ENCODE data around the gene RAB37.
A peak's percentile ranks its signal among the peaks of the same experiment; 100 is the strongest.

The RAB37 gene

GRCh38 chr17:74733365-74734122, 3.5 kb upstream of the RAB37 start:
- H3K9me3 ChIP-seq (ENCODE audit: control insufficient read depth, insufficient read depth, low read length), result no peaks in the 10 kb centered on the region
- no peak overlapping the region for H3K9ac ChIP-seq (ENCODE audit: low read depth, low read length)
- H3K36me3 ChIP-seq (ENCODE audit: insufficient read depth, low read length), result no peaks in the 10 kb centered on the region
- H3K4me1 ChIP-seq (ENCODE audit: insufficient read depth, low read length), result peaks cover 12% of the 10 kb centered on the region; the same call in 1 of the 2 replicates

GRCh38 chr17:74734256-74734655, 2.8 kb upstream of the RAB37 start:
- H3K36me3 ChIP-seq (ENCODE audit: insufficient read depth, low read length), result no peaks in the 10 kb centered on the region
- peaks cover 17% of the 10 kb centered on the region for H3K4me1 ChIP-seq (ENCODE audit: insufficient read depth, low read length)
- H3K9ac ChIP-seq (ENCODE audit: low read depth, low read length), result no peak overlapping the region
- no peaks in the 10 kb centered on the region for H3K9me3 ChIP-seq (ENCODE audit: control insufficient read depth, insufficient read depth, low read length)

- H3K9me3 ChIP-seq (ENCODE audit: control insufficient read depth, insufficient read depth, low read length), result no peaks in the 10 kb centered on the region
- no peaks in the 10 kb centered on the region for H3K36me3 ChIP-seq (ENCODE audit: insufficient read depth, low read length)
- H3K9ac ChIP-seq (ENCODE audit: low read depth, low read length), result peak overlapping the region; percentile 75
- peaks cover 25% of the 10 kb centered on the region for H3K4me1 ChIP-seq (ENCODE audit: insufficient read depth, low read length)
Observed at GRCh38 chr17:74737299-74738050, 419 bp downstream of the RAB37 start.

- Histone ChIP-seq H3K4me1 (ENCODE audit: insufficient read depth, low read length) (peaks cover 25% of the 10 kb centered on the region), H3K36me3 (ENCODE audit: insufficient read depth, low read length) (no peaks in the 10 kb centered on the region), H3K9me3 (ENCODE audit: control insufficient read depth, insufficient read depth, low read length) (no peaks in the 10 kb centered on the region), H3K9ac (ENCODE audit: low read depth, low read length) (peak overlapping the region; percentile 75)
Observed at GRCh38 chr17:74738051-74738996, 1.3 kb downstream of the RAB37 start.

- H3K36me3 ChIP-seq (ENCODE audit: insufficient read depth, low read length), result no peaks in the 10 kb centered on the region
- H3K4me1 ChIP-seq (ENCODE audit: insufficient read depth, low read length), result peaks cover 25% of the 10 kb centered on the region
- H3K9ac ChIP-seq (ENCODE audit: low read depth, low read length), result no peak overlapping the region
- H3K9me3 ChIP-seq (ENCODE audit: control insufficient read depth, insufficient read depth, low read length), result no peaks in the 10 kb centered on the region
Observed at GRCh38 chr17:74739227-74739831, 2.3 kb downstream of the RAB37 start.

GRCh38 chr17:74740173-74740572, 3.1 kb downstream of the RAB37 start:
- H3K9ac ChIP-seq (ENCODE audit: low read depth, low read length), result no peak overlapping the region
- H3K36me3 ChIP-seq (ENCODE audit: insufficient read depth, low read length), result no peaks in the 10 kb centered on the region
- H3K4me1 ChIP-seq (ENCODE audit: insufficient read depth, low read length), result peaks cover 25% of the 10 kb centered on the region
- no peaks in the 10 kb centered on the region for H3K9me3 ChIP-seq (ENCODE audit: control insufficient read depth, insufficient read depth, low read length)

- no peak overlapping the region for H3K9ac ChIP-seq (ENCODE audit: low read depth, low read length)
- no peaks in the 10 kb centered on the region for H3K9me3 ChIP-seq (ENCODE audit: control insufficient read depth, insufficient read depth, low read length)
- H3K4me1 ChIP-seq (ENCODE audit: insufficient read depth, low read length), result peaks cover 25% of the 10 kb centered on the region
- H3K36me3 ChIP-seq (ENCODE audit: insufficient read depth, low read length), result no peaks in the 10 kb centered on the region
Observed at GRCh38 chr17:74740641-74741387, 3.8 kb downstream of the RAB37 start.

GRCh38 chr17:74742153-74742515, 5.1 kb downstream of the RAB37 start:
- Histone ChIP-seq H3K4me1 (ENCODE audit: insufficient read depth, low read length) (peaks cover 39% of the 10 kb centered on the region), H3K9me3 (ENCODE audit: control insufficient read depth, insufficient read depth, low read length) (no peaks in the 10 kb centered on the region), H3K9ac (ENCODE audit: low read depth, low read length) (no peak overlapping the region), H3K36me3 (ENCODE audit: insufficient read depth, low read length) (no peaks in the 10 kb centered on the region)

- Histone ChIP-seq H3K9ac (ENCODE audit: low read depth, low read length) (no peak overlapping the region), H3K36me3 (ENCODE audit: insufficient read depth, low read length) (no peaks in the 10 kb centered on the region), H3K9me3 (ENCODE audit: control insufficient read depth, insufficient read depth, low read length) (no peaks in the 10 kb centered on the region), H3K4me1 (ENCODE audit: insufficient read depth, low read length) (peaks cover 42% of the 10 kb centered on the region)
Observed at GRCh38 chr17:74742978-74743545, 6.0 kb downstream of the RAB37 start.

GRCh38 chr17:74743755-74744154, 6.7 kb downstream of the RAB37 start:
- Histone ChIP-seq H3K9ac (ENCODE audit: low read depth, low read length) (no peak overlapping the region), H3K36me3 (ENCODE audit: insufficient read depth, low read length) (no peaks in the 10 kb centered on the region), H3K9me3 (ENCODE audit: control insufficient read depth, insufficient read depth, low read length) (no peaks in the 10 kb centered on the region), H3K4me1 (ENCODE audit: insufficient read depth, low read length) (peaks cover 35% of the 10 kb centered on the region)

GRCh38 chr17:74744349-74744713, 7.3 kb downstream of the RAB37 start:
- no peak overlapping the region for H3K9ac ChIP-seq (ENCODE audit: low read depth, low read length)
- no peaks in the 10 kb centered on the region for H3K9me3 ChIP-seq (ENCODE audit: control insufficient read depth, insufficient read depth, low read length)
- no peaks in the 10 kb centered on the region for H3K36me3 ChIP-seq (ENCODE audit: insufficient read depth, low read length)
- peaks cover 32% of the 10 kb centered on the region for H3K4me1 ChIP-seq (ENCODE audit: insufficient read depth, low read length)

GRCh38 chr17:74744714-74745547, 7.9 kb downstream of the RAB37 start:
- Histone ChIP-seq H3K9me3 (ENCODE audit: control insufficient read depth, insufficient read depth, low read length) (no peaks in the 10 kb centered on the region), H3K4me1 (ENCODE audit: insufficient read depth, low read length) (peaks cover 32% of the 10 kb centered on the region), H3K36me3 (ENCODE audit: insufficient read depth, low read length) (no peaks in the 10 kb centered on the region), H3K9ac (ENCODE audit: low read depth, low read length) (peak overlapping the region; percentile 40; the same call in 1 of the 2 replicates)

Measured in ES-I3 (cell line).